MM.1S (cell line): ENCODE measurements around the gene ABCB6.

Experiments
- CTCF ChIP-seq: fragments of 300-600 bp; sonication (generic); IDR thresholded peaks from 2 replicates; pipeline ENCODE4 v1.5.1; 2016; ENCODE audit warnings: antibody characterized with exemption, low read length, mixed read lengths
- EZH2 ChIP-seq: fragments of 300-600 bp; sonication (generic); optimal IDR thresholded peaks from 2 replicates; pipeline ENCODE3; 2017; ENCODE audit warnings: low read depth, mild to moderate bottlenecking, antibody characterized with exemption, low read length, mixed read lengths

GRCh38 chr2:219229305-219230058 is 10.7 kb upstream of the ABCB6 start, which contains the start of the genes ANKZF1 and ATG9A:
- no peak for TF ChIP-seq CTCF
- TF ChIP-seq EZH2 = no peak
